GM12878 (cell line): Measurements from ENCODE around the gene KIF1C. TPM values are rescaled to one million over a fixed set of nuclear protein-coding genes. Genes with fewer than 3 reads are reported as not detected.

Source experiments
- ATAC-seq: fragments of 200-7000 bp; cut with Tn5 transposase; 3 replicates; pipeline ENCODE4 v1.9.1; 2020; ENCODE audit warnings: mild to moderate bottlenecking, moderate library complexity
- Bru-seq: library from RNA; stranded (reverse); fragments of 400-500 nt; gene quantifications from one replicate; lab custom pipeline; 2021; lab: Mats Ljungman, UMichigan
- BruChase-seq, 2 experiments: library from RNA; stranded (reverse); fragments of 400-500 nt; gene quantifications; one replicate each; lab custom pipeline; 2021; lab: Mats Ljungman, UMichigan
- BruUV-seq: library from RNA; stranded (reverse); fragments of 400-500 nt; replicated peaks from 2 replicates; lab custom pipeline; 2021; lab: Mats Ljungman, UMichigan
- CTCF ChIA-PET: fragments of 300-600 bp; sonication (Branson Sonifier 250); formaldehyde crosslinking; extraction: SDS; loops from one replicate; lab custom pipeline; 2021; ENCODE audit warnings: inconsistent platforms; lab: Yijun Ruan, JAX
- POLR2A ChIA-PET: fragments of 350-600 bp; formaldehyde crosslinking; extraction: SDS; loops from one replicate; lab custom pipeline; 2021; ENCODE audit warnings: inconsistent platforms; lab: Charles Lee
- RAD21 ChIA-PET: fragments of 300-600 bp; sonication (Branson Sonifier 250); formaldehyde crosslinking; loops from one replicate; lab custom pipeline; 2023; ENCODE audit warnings: antibody characterized with exemption; ENCODE audit not compliant: unreplicated experiment; lab: Charles Lee
- SMC1A ChIA-PET: fragments of 300-600 bp; sonication (Branson Sonifier 250); formaldehyde crosslinking; loops from one replicate; lab custom pipeline; 2023; ENCODE audit not compliant: unreplicated experiment, uncharacterized antibody; lab: Charles Lee
- DNase-seq: peaks from one replicate; pipeline ENCODE4 v3.0.0-alpha.2; 2011; ENCODE audit warnings: low read depth, low spot score
- FAIRE-seq: peaks from 3 replicates; lab custom pipeline; 2011; peaks lifted over from hg19 to GRCh38; lab: Jason Lieb, UNC
- H2AFZ ChIP-seq: 2 replicates; pipeline ENCODE4 v1.6.0; 2011; ENCODE audit warnings: low read depth, low read length, control low read depth; ENCODE audit not compliant: control insufficient read depth
- H3K27ac ChIP-seq: 2 replicates; pipeline ENCODE4 v1.5.1; 2011; ENCODE audit warnings: control low read depth; ENCODE audit not compliant: control insufficient read depth, insufficient read depth
- H3K27me3 ChIP-seq, 2 experiments: replicated peaks in 1 of 2; 2 replicates each; pipeline versions ENCODE4 v1.6.0 to v1.6.1; 2011; ENCODE audit warnings: low read length in 1 of 2; ENCODE audit not compliant: control insufficient read depth in 2 of 2, insufficient read depth in 2 of 2
- H3K36me3 ChIP-seq, 2 experiments: 2 replicates each; pipeline ENCODE4 v1.5.1; 2011; ENCODE audit warnings: low read length in 1 of 2; ENCODE audit not compliant: control insufficient read depth in 2 of 2, insufficient read depth in 2 of 2
- H3K4me1 ChIP-seq: 2 replicates; pipeline ENCODE4 v1.6.1; 2011; ENCODE audit warnings: mild to moderate bottlenecking, low read length, moderate library complexity, mixed read lengths; ENCODE audit not compliant: control insufficient read depth, insufficient read depth
- H3K4me2 ChIP-seq: 2 replicates; pipeline ENCODE4 v1.6.0; 2011; ENCODE audit warnings: control low read depth; ENCODE audit not compliant: control insufficient read depth, insufficient read depth
- H3K4me3 ChIP-seq: fragments of 200-600 bp; sonication (generic); 2 replicates; pipeline ENCODE4 v1.5.1; 2016
- H3K79me2 ChIP-seq: 2 replicates; pipeline ENCODE4 v1.6.0; 2011; ENCODE audit warnings: low read length; ENCODE audit not compliant: control insufficient read depth, insufficient read depth
- H3K9ac ChIP-seq: 2 replicates; pipeline ENCODE4 v1.8.0; 2011; ENCODE audit warnings: low read length, control low read depth, mixed read lengths; ENCODE audit not compliant: control insufficient read depth, insufficient read depth
- H3K9me3 ChIP-seq: replicated peaks from 3 replicates; pipeline ENCODE4 v1.5.1; 2011; ENCODE audit warnings: mild to moderate bottlenecking, low read length; ENCODE audit not compliant: control insufficient read depth, insufficient read depth
- H4K20me1 ChIP-seq: 2 replicates; pipeline ENCODE4 v1.6.0; 2011; ENCODE audit not compliant: control insufficient read depth, insufficient read depth
- BRCA1 ChIP-seq: IDR thresholded peaks from 2 replicates; pipeline ENCODE4 v1.6.1; 2011; ENCODE audit warnings: low read depth, low read length, improper control_type of control experiment
- HDGF ChIP-seq: fragments of 450-650 bp; IDR thresholded peaks from 2 replicates; pipeline ENCODE4 v1.6.1; 2016; ENCODE audit warnings: antibody characterized with exemption
- MYC ChIP-seq: IDR thresholded peaks from 2 replicates; pipeline ENCODE4 v1.6.1; 2011; ENCODE audit warnings: mild to moderate bottlenecking, low read length, moderate library complexity, inconsistent platforms; ENCODE audit not compliant: insufficient read depth, insufficient replicate concordance, insufficient read length, severe bottlenecking
- NKRF ChIP-seq: fragments of 450-650 bp; conservative IDR thresholded peaks from 2 replicates; pipeline ENCODE4 v1.6.1; 2017; ENCODE audit warnings: mild to moderate bottlenecking, moderate library complexity
- RB1 ChIP-seq: fragments of 450-650 bp; formaldehyde crosslinking; IDR thresholded peaks from 2 replicates; pipeline ENCODE4 v1.6.1; 2017; ENCODE audit warnings: mild to moderate bottlenecking, borderline replicate concordance
- SRF ChIP-seq, 2 experiments: IDR thresholded peaks; 2 replicates each; pipeline ENCODE4 v1.6.1; 2011; ENCODE audit warnings: low read depth in 2 of 2, low read length in 2 of 2, mild to moderate bottlenecking in 1 of 2, moderate library complexity in 1 of 2
- SUPT20H ChIP-seq: IDR thresholded peaks from 2 replicates; pipeline ENCODE4 v1.6.1; 2011; ENCODE audit warnings: low read depth, mild to moderate bottlenecking, low read length, moderate library complexity, borderline replicate concordance; ENCODE audit not compliant: control insufficient read depth
- TCF12 ChIP-seq: IDR thresholded peaks from 2 replicates; pipeline ENCODE4 v1.6.1; 2011; ENCODE audit warnings: low read depth, mild to moderate bottlenecking, low read length
- TCF3 ChIP-seq: IDR thresholded peaks from 2 replicates; pipeline ENCODE4 v1.6.1; 2012; ENCODE audit warnings: low read depth, mild to moderate bottlenecking, low read length, borderline replicate concordance; ENCODE audit not compliant: insufficient read depth
- ZNF384 ChIP-seq: IDR thresholded peaks from 2 replicates; pipeline ENCODE4 v1.6.1; 2012; ENCODE audit warnings: low read depth, mild to moderate bottlenecking, low read length, improper control_type of control experiment, borderline replicate concordance
- ZNF687 ChIP-seq: fragments of 450-650 bp; IDR thresholded peaks from 2 replicates; pipeline ENCODE4 v1.6.1; 2017; ENCODE audit warnings: mild to moderate bottlenecking, moderate library complexity
- WGBS: methylation state at CpG from one replicate; pipeline ENCODE4 v1.1.6; 2016; ENCODE audit warnings: low lambda C conversion rate; ENCODE audit not compliant: insufficient replicate concordance, insufficient coverage; ENCODE audit errors: missing lambda C conversion rate; 5-methylcytosine and 5-hydroxymethylcytosine counted together
- in situ Hi-C: fragments of 300-500 bp; cut with MboI; formaldehyde crosslinking; loops from 9 replicates; pipeline ENCODE4 v1.14.3; 2018; ENCODE audit warnings: mixed read lengths
- intact Hi-C: fragments of 100-400 bp; cut with micrococcal nuclease; formaldehyde crosslinking; loops from one replicate; pipeline ENCODE4 v1.14.2; 2022; ENCODE audit not compliant: unreplicated experiment
- long read RNA-seq, 2 experiments: library from polyadenylated mRNA; unstranded; transcript quantifications; one replicate each; pipeline ENCODE4 v2.0.0, GENCODE V29; 2019 to 2020
- polyA minus RNA-seq, 3 experiments: library from RNA; depleted of rRNA, polyadenylated mRNA; stranded (reverse); fragments of >200 nt; gene quantifications; 2 replicates each; pipeline ENCODE4 v1.2.3, GENCODE V29; 2011
- polyA plus RNA-seq, 11 experiments: library from polyadenylated mRNA; depleted of rRNA in 4 of 11; unstranded in 6 of 11; stranded (reverse) in 5 of 11; fragments of >200 nt; fragmentation: Nextera tagmentation in 4 of 11; fragmentation: Illumina TruSeq in 1 of 11; extraction: Ambion mirVana in 4 of 11; extraction: Trizol in 1 of 11; gene quantifications; 1 replicate in 1 of 11; 2 replicates in 10 of 11; pipeline versions ENCODE4 v1.2.1 to v1.2.3, GENCODE V29; 2011 to 2016; ENCODE audit warnings: inconsistent platforms in 2 of 11, missing spikeins in 2 of 11, low read depth in 1 of 11
- total RNA-seq, 4 experiments: library from RNA; depleted of rRNA in 3 of 4; stranded (reverse); fragments of >200 nt in 3 of 4; fragmentation: Illumina TruSeq in 1 of 4; extraction: Trizol in 1 of 4; gene quantifications; 2 replicates each; pipeline versions ENCODE4 v1.2.1 to v1.2.3, GENCODE V29; 2013 to 2021

KIF1C gene
- total RNA-seq (2013; cell fraction: nucleolus; rRNA removed), result 25.2 and 34.3 TPM in 2 replicates
- 24.3 and 25.8 TPM in 2 replicates for total RNA-seq (2014; rRNA removed)
- 20.9 and 25.6 TPM in 2 replicates for total RNA-seq (2014; rRNA removed; fragmentation: Illumina TruSeq; extraction: Trizol)
- total RNA-seq (2021), result 61.1 and 65.9 TPM in 2 replicates
- polyA plus RNA-seq (2011; ENCODE audit: low read depth), result 5.6 TPM
- polyA plus RNA-seq (2011; rRNA removed), result 30.2 and 33.8 TPM in 2 replicates
- polyA plus RNA-seq (2011; cell fraction: cytosol; rRNA removed), result 19.2 and 24.9 TPM in 2 replicates
- 29.5 and 36.6 TPM in 2 replicates for polyA plus RNA-seq (2011; cell fraction: nucleus; rRNA removed)
- polyA plus RNA-seq (2012), result 16.9 and 20.1 TPM in 2 replicates
- polyA plus RNA-seq (2014; fragmentation: Illumina TruSeq; extraction: Trizol), result 10.3 and 21.2 TPM in 2 replicates
- 1 to 10 TPM; 1.4 to 1.5 TPM for polyA plus RNA-seq (2014; fragmentation: Nextera tagmentation; extraction: Ambion mirVana)
- polyA plus RNA-seq (2014; rRNA removed), result 25.2 and 26.5 TPM in 2 replicates
- 10 to 100 TPM in 1 of 2 experiments, 1 to 10 TPM in 1; 3.9 to 18.9 TPM for polyA plus RNA-seq (2016; fragmentation: Nextera tagmentation; extraction: Ambion mirVana)
- 30.9 and 40.5 TPM in 2 replicates for polyA minus RNA-seq (2011; rRNA and poly(A)+ RNA removed)
- 11.5 and 20.6 TPM in 2 replicates for polyA minus RNA-seq (2011; cell fraction: cytosol; rRNA and poly(A)+ RNA removed)
- polyA minus RNA-seq (2011; cell fraction: nucleus; rRNA and poly(A)+ RNA removed), result 7.3 and 14.9 TPM in 2 replicates
- percentile 70 among the genes with signal in this experiment for Bru-seq, nascent RNA
- BruChase-seq, experiment 1, labeled RNA remaining after a 6-hour chase, result percentile 92 among the genes with signal in this experiment
- percentile 83 among the genes with signal in this experiment for BruChase-seq, experiment 2, labeled RNA remaining after a 2-hour chase
- long read RNA-seq, experiment 1, partial matches to known transcripts, result 0 of 1 reads
- long read RNA-seq, experiment 1, other reads (novel, unspliced or antisense), result 1 of 1 reads
- long read RNA-seq, experiment 2, partial matches to known transcripts, result 0 of 4 reads
- long read RNA-seq, experiment 2, other reads (novel, unspliced or antisense), result 4 of 4 reads

- Histone ChIP-seq H2AFZ (peak within 1 kb of the TSS; percentile 95), H3K4me3 (peak within 1 kb of the TSS; percentile 99)
- no TSS peak for BruUV-seq
- 0 out of 2 replicates have a peak, but pooled peaks have one; percentile 18 for TF ChIP-seq TCF3
- TF ChIP-seq SUPT20H, result no peak
- no peak for TF ChIP-seq ZNF384
- TF ChIP-seq NKRF, result peak; percentile 99
- TF ChIP-seq BRCA1, result no peak
- TF ChIP-seq SRF (IDR thresholded peaks at IDR 0.05; ENCODE audit: low read depth in 2 of 2, low read length in 2 of 2), result no peak
- peak; percentile 79; the same call in 1 of the 2 replicates for TF ChIP-seq RB1
- TF ChIP-seq TCF12, result peak; percentile 83
- no peak for TF ChIP-seq MYC
- no peak for TF ChIP-seq HDGF
- TF ChIP-seq ZNF687, result 0 out of 2 replicates have a peak, but pooled peaks have one; percentile 52
These were observed at the start of gene KIF1C, which contains the start of gene INCA1 for GRCh38 chr17:4997302-4998026. Gene KIF1C, plus strand, starts transcription at chr17:4997950. Its CDS starts 2,297 bp downstream, at chr17:5000247. Gene INCA1, minus strand, starts transcription at chr17:4997522. Its CDS starts 3,085 bp downstream, at chr17:4994437.

More at GRCh38 chr17:4997302-4998026, at the start of gene KIF1C, which contains the start of gene INCA1:
- Histone ChIP-seq H3K4me2 (peak within 1 kb of the TSS; percentile 99), H4K20me1 (no peaks in the 10 kb centered on the region), H3K9ac (peak within 1 kb of the TSS; percentile 87), H3K4me1 (peaks cover 11% of the 10 kb centered on the region), H3K27me3 (no peaks in the 10 kb centered on the region), H3K79me2 (peaks cover 25% of the 10 kb centered on the region), H3K36me3 (peaks cover 8 to 13% of the 10 kb centered on the region in 2 experiments; a peak in 3 of 4 replicates), H3K27ac (peak within 1 kb of the TSS; percentile 80), H3K9me3 (no peaks in the 10 kb centered on the region)
- intact Hi-C loops (loop anchor here (2.0 to 5.0 kb wide), 3 partner anchors 19 to 49 kb away; partner anchors contain the start of gene PFN1), in situ Hi-C loops (no loop called here)
- ChIA-PET RAD21 (interaction anchor here (0.6 to 1.7 kb wide), 5 partner anchors 10 to 57 kb away, joined by 3 to 15 read pairs (median 7); partner anchors contain the start of genes CAMTA2, RNF167, SLC25A11 and SPAG7), POLR2A (interaction anchor here (0.6 to 3.7 kb wide), 12 partner anchors 8 to 489 kb away, joined by 3 to 22 read pairs (median 4); partner anchors contain the start of genes CAMTA2, DERL2, MIS12 and RNF167), CTCF (interaction anchor here (0.6 to 2.5 kb wide), 4 partner anchors 10 to 185 kb away, joined by 3 to 12 read pairs (median 6); partner anchors contain the start of gene CAMTA2), SMC1A (interaction anchor here (1.1 to 1.6 kb wide), 2 partner anchors 10 to 30 kb away, joined by 4 to 10 read pairs; partner anchors contain the start of genes CAMTA2 and SPAG7)
- ATAC-seq, result peak; percentile 93
- peak; percentile 56 for FAIRE-seq
- peak; percentile 42 for DNase-seq
- under 1% methylated on average over 60 of the region's 93 CpGs for WGBS
